ENCODE results near the gene LIX1. TPM values are rescaled to one million over a fixed set of nuclear protein-coding genes. Genes with fewer than 3 reads are reported as not detected.
A peak's percentile ranks its signal among the peaks of the same experiment; 100 is the strongest.

LIX1 gene
- total and polyA plus RNA-seq, 2 donors (not counting 1 experiment from before 2014, with no cell fraction given): not detected

- TF ChIP-seq EZH2 (IDR thresholded peaks at IDR 0.05; ENCODE audit: low read length, missing control alignments): no peak
- TF ChIP-seq CTCF (conservative IDR thresholded peaks at IDR 0.05 in 1 of 2, IDR thresholded peaks at IDR 0.05 in 1 of 2; ENCODE audit: low read depth in 1 of 2, low read length in 2 of 2): no peak
- Histone ChIP-seq H3K4me2 (ENCODE audit: extremely low read depth, insufficient read depth, low read length) (no peak overlapping the region), H3K27ac (ENCODE audit: insufficient read depth, low read length) (no peak overlapping the region), H3K36me3 (ENCODE audit: control insufficient read depth, insufficient read depth, low read length) (no peaks in the 10 kb centered on the region), H3K9ac (ENCODE audit: insufficient read depth, low read length) (no peak overlapping the region), H4K20me1 (ENCODE audit: control insufficient read depth, extremely low read depth, insufficient read depth, low read length) (no peaks in the 10 kb centered on the region), H2AFZ (ENCODE audit: low read length) (no peak overlapping the region), H3K4me1 (ENCODE audit: control insufficient read depth, extremely low read depth, insufficient read depth, low read length) (no peaks in the 10 kb centered on the region), H3K4me3 (replicated peaks in 1 of 4; ENCODE audit: control extremely low read depth in 1 of 4, insufficient read depth in 1 of 4, low read depth in 3 of 4, low read length in 4 of 4) (no peak overlapping the region), H3K9me3 (ENCODE audit: control insufficient read depth, insufficient read depth, low read depth, low read length) (no peaks in the 10 kb centered on the region), H3K27me3 (ENCODE audit: control insufficient read depth, insufficient read depth, low read length) (peaks cover 14% of the 10 kb centered on the region), H3K79me2 (ENCODE audit: control insufficient read depth, insufficient read depth, low read length) (no peaks in the 10 kb centered on the region)
- peak in 1 of 2 donors; percentile 10 for DNase-seq (ENCODE audit: low read depth in 2 of 2)
Measured at GRCh38 chr5:97127727-97128126, 14.7 kb downstream of the LIX1 start.

DNA sequence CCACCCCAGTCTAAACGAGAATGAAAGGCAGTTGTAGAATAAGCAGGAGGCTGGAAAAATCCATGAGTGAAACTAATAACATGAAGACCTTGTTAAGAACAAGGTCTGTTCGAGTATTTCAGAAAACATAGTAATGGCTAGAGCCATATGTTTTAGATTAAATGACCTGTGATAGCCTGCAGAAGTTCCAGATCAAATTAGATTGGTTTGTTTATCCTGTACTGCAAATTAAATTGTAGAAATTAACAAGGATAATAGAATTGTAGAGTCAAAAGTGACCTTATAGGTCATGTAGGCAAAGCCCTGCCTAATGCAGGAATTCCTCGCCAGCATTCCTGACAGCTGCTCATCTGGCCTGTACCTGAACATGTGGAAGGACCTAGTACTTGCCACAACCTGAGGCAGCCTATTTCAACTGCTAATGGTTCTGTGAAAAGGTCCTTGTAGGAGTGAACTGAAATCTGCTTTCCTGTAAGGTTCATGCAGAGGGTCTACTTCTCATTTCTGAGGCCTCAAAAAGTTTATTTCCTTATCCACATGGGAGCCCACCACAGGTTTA lies 17.2 kb downstream of the LIX1 start:
- Histone ChIP-seq H4K20me1 (ENCODE audit: control insufficient read depth, extremely low read depth, insufficient read depth, low read length) (no peaks in the 10 kb centered on the region), H2AFZ (ENCODE audit: low read length) (no peak overlapping the region), H3K4me2 (ENCODE audit: extremely low read depth, insufficient read depth, low read length) (no peak overlapping the region), H3K4me1 (ENCODE audit: control insufficient read depth, extremely low read depth, insufficient read depth, low read length) (no peaks in the 10 kb centered on the region), H3K36me3 (ENCODE audit: control insufficient read depth, insufficient read depth, low read length) (no peaks in the 10 kb centered on the region), H3K9me3 (ENCODE audit: control insufficient read depth, insufficient read depth, low read depth, low read length) (no peaks in the 10 kb centered on the region), H3K9ac (ENCODE audit: insufficient read depth, low read length) (no peak overlapping the region), H3K79me2 (ENCODE audit: control insufficient read depth, insufficient read depth, low read length) (no peaks in the 10 kb centered on the region), H3K27me3 (ENCODE audit: control insufficient read depth, insufficient read depth, low read length) (peaks cover 21% of the 10 kb centered on the region), H3K27ac (ENCODE audit: insufficient read depth, low read length) (no peak overlapping the region), H3K4me3 (replicated peaks in 1 of 4; ENCODE audit: control extremely low read depth in 1 of 4, insufficient read depth in 1 of 4, low read depth in 3 of 4, low read length in 4 of 4) (no peak overlapping the region)
- no peak for DNase-seq (ENCODE audit: low read depth in 2 of 2)
- TF ChIP-seq EZH2 (IDR thresholded peaks at IDR 0.05; ENCODE audit: low read length, missing control alignments) (no peak), CTCF (conservative IDR thresholded peaks at IDR 0.05 in 1 of 2, IDR thresholded peaks at IDR 0.05 in 1 of 2; ENCODE audit: low read depth in 1 of 2, low read length in 2 of 2) (no peak)

DNA sequence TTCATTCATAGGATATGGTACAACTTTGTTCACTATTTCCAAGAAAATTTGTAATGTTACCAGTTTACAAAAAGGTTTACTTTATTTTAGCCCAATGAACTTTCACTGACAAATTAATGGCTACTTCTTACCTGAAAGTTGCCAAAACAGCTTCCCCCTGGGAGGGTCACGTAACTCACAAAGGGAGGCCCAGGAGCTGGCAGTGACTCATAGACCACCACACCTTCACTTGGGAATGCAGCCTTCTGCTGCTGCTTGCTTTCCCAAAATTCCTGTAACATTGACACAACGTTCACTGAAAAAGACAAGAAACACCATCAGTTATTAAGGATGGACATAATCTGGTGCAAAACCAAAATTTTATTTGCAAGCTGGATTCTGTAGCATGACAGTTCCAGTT lies 18.1 kb downstream of the LIX1 start:
- no peak for TF ChIP-seq CTCF (conservative IDR thresholded peaks at IDR 0.05 in 1 of 2, IDR thresholded peaks at IDR 0.05 in 1 of 2; ENCODE audit: low read depth in 1 of 2, low read length in 2 of 2)
- no peak for TF ChIP-seq EZH2 (IDR thresholded peaks at IDR 0.05; ENCODE audit: low read length, missing control alignments)
- Histone ChIP-seq H3K79me2 (ENCODE audit: control insufficient read depth, insufficient read depth, low read length) (no peaks in the 10 kb centered on the region), H3K4me2 (ENCODE audit: extremely low read depth, insufficient read depth, low read length) (no peak overlapping the region), H3K36me3 (ENCODE audit: control insufficient read depth, insufficient read depth, low read length) (no peaks in the 10 kb centered on the region), H3K9ac (ENCODE audit: insufficient read depth, low read length) (no peak overlapping the region), H3K9me3 (ENCODE audit: control insufficient read depth, insufficient read depth, low read depth, low read length) (no peaks in the 10 kb centered on the region), H4K20me1 (ENCODE audit: control insufficient read depth, extremely low read depth, insufficient read depth, low read length) (no peaks in the 10 kb centered on the region), H3K27me3 (ENCODE audit: control insufficient read depth, insufficient read depth, low read length) (peaks cover 21% of the 10 kb centered on the region), H3K27ac (ENCODE audit: insufficient read depth, low read length) (no peak overlapping the region), H3K4me1 (ENCODE audit: control insufficient read depth, extremely low read depth, insufficient read depth, low read length) (no peaks in the 10 kb centered on the region), H2AFZ (ENCODE audit: low read length) (no peak overlapping the region), H3K4me3 (replicated peaks in 1 of 4; ENCODE audit: control extremely low read depth in 1 of 4, insufficient read depth in 1 of 4, low read depth in 3 of 4, low read length in 4 of 4) (no peak overlapping the region)
- DNase-seq (ENCODE audit: low read depth in 2 of 2): peak in 1 of 2 donors; percentile 11
